GM10248 (cell line): ENCODE data around the gene SLC34A2.

ENCODE experiments used
- CTCF ChIA-PET: fragments of 300-600 bp; sonication (Branson Sonifier 250); formaldehyde crosslinking; extraction: SDS; loops from one replicate; lab custom pipeline; 2021; ENCODE audit warnings: antibody characterized with exemption; lab: Yijun Ruan, JAX
- POLR2A ChIA-PET: fragments of 350-650 bp; sonication (Branson Sonifier 250); formaldehyde crosslinking; extraction: SDS; loops from one replicate; lab custom pipeline; 2020; ENCODE audit warnings: antibody characterized with exemption; lab: Yijun Ruan, JAX
- DNase-seq: peaks from one replicate; pipeline ENCODE4 v3.0.0; 2012; ENCODE audit errors: extremely low spot score
- TF ChIP-seq, protein P1 (sequence below): IDR thresholded peaks from 2 replicates; pipeline ENCODE4 v1.5.1; 2012; ENCODE audit warnings: mild to moderate bottlenecking, low read depth; ENCODE audit errors: extremely low read depth, missing control alignments, control extremely low read depth

SLC34A2 gene

DNA sequence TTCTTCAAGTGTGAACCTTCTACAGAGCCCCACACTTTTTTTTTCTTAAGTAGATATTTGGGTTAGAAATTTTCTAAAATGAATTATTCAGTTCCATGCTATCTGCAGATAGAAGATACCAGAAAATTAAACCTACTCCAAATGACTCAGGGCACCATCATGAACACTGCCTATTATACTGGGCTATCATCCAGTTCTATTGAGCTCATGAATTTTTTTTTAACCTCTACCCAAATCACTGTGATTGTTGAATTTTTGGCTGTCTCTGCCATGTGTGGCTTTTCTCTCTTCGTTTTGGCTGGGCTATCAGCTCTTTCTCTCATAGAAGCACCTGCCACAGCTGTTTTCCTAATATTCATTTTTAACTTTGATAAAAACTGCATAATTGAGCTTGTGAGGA is 31.0 kb upstream of the SLC34A2 start:
- CTCF ChIA-PET = interaction anchor here (0.6 to 1.4 kb wide), 3 partner anchors 15 to 24 kb away, joined by 3 to 4 read pairs (median 3); no protein-coding TSS in a partner anchor
- POLR2A ChIA-PET = no interaction called here
- TF ChIP-seq, protein P1, sequence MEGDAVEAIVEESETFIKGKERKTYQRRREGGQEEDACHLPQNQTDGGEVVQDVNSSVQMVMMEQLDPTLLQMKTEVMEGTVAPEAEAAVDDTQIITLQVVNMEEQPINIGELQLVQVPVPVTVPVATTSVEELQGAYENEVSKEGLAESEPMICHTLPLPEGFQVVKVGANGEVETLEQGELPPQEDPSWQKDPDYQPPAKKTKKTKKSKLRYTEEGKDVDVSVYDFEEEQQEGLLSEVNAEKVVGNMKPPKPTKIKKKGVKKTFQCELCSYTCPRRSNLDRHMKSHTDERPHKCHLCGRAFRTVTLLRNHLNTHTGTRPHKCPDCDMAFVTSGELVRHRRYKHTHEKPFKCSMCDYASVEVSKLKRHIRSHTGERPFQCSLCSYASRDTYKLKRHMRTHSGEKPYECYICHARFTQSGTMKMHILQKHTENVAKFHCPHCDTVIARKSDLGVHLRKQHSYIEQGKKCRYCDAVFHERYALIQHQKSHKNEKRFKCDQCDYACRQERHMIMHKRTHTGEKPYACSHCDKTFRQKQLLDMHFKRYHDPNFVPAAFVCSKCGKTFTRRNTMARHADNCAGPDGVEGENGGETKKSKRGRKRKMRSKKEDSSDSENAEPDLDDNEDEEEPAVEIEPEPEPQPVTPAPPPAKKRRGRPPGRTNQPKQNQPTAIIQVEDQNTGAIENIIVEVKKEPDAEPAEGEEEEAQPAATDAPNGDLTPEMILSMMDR = no peak
- no peak for DNase-seq

GRCh38 chr4:25628451-25628850 is 27.2 kb upstream of the SLC34A2 start:
- ChIA-PET POLR2A (no interaction called here), CTCF (interaction anchor here (1.8 kb wide), 1 partner anchor 11 kb away, joined by 4 read pairs; no protein-coding TSS in a partner anchor)
- TF ChIP-seq, protein P1 = no peak
- no peak for DNase-seq

GRCh38 chr4:25632135-25632534 is 23.5 kb upstream of the SLC34A2 start:
- ChIA-PET CTCF (no interaction called here), POLR2A (no interaction called here)
- TF ChIP-seq, protein P1 = no peak
- DNase-seq = no peak

- TF ChIP-seq, protein P1 = no peak
- DNase-seq = no peak
- CTCF ChIA-PET = no interaction called here
- POLR2A ChIA-PET = no interaction called here
Measured at GRCh38 chr4:25633541-25633940, 22.1 kb upstream of the SLC34A2 start.

DNA sequence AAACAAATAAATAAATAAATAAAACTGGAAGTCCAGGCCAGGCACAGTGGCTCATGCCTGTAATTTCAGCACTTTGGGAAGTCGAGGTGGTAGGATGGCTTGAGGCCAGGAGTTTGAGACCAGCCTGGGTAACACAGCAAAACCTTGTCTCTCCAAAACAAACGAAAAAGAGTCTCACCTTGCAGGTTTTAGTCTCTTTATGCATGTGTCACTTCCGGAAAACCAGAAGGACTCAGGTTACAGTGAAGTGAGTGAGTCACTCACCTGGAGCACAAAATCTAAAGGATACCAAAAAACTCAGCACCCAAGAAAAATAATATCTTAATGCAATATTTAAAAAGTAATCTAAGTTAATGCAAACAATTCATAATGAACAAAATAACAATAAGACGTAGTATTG is 20.1 kb upstream of the SLC34A2 start:
- no peak for DNase-seq
- ChIA-PET POLR2A (no interaction called here), CTCF (no interaction called here)
- TF ChIP-seq, protein P1 = no peak

- ChIA-PET POLR2A (no interaction called here), CTCF (no interaction called here)
- TF ChIP-seq, protein P1 = no peak
- no peak for DNase-seq
Measured at GRCh38 chr4:25637581-25638220, 17.9 kb upstream of the SLC34A2 start.
